Measurements from ENCODE around the gene VPS26B. TPM values are rescaled to one million over a fixed set of nuclear protein-coding genes. Genes with fewer than 3 reads are reported as not detected.

Gene VPS26B
- total and polyA plus RNA-seq, 8 donors = 11.7 to 90.4 (median 23.2) TPM

GRCh38 chr11:134237557-134237922 is 13.1 kb downstream of the VPS26B start:
- 82 to 92% (median 88%) methylated on average over 11 of the region's 11 CpGs for WGBS, 5 donors
- Histone ChIP-seq H3K27ac (no peak overlapping the region), H3K27me3 (no peaks in the 10 kb centered on the region), H3K4me1 (peaks cover 0 to 11% (median 9%) of the 10 kb centered on the region in 4 donors), H3K9me3 (no peaks in the 10 kb centered on the region), H3K36me3 (peaks cover 25 to 79% (median 78%) of the 10 kb centered on the region in 4 donors), H3K4me3 (no peak overlapping the region)
- DNase-seq = no peak
- intact Hi-C loops (cut with DNase I; ENCODE audit: low total_unique reads) = no loop called here
- no peak for TF ChIP-seq EP300 (IDR thresholded peaks at IDR 0.05)
- TF ChIP-seq POLR2A (IDR thresholded peaks at IDR 0.05) = no peak
- TF ChIP-seq POLR2AphosphoS5 (IDR thresholded peaks at IDR 0.05) = no peak
- TF ChIP-seq, protein P1, sequence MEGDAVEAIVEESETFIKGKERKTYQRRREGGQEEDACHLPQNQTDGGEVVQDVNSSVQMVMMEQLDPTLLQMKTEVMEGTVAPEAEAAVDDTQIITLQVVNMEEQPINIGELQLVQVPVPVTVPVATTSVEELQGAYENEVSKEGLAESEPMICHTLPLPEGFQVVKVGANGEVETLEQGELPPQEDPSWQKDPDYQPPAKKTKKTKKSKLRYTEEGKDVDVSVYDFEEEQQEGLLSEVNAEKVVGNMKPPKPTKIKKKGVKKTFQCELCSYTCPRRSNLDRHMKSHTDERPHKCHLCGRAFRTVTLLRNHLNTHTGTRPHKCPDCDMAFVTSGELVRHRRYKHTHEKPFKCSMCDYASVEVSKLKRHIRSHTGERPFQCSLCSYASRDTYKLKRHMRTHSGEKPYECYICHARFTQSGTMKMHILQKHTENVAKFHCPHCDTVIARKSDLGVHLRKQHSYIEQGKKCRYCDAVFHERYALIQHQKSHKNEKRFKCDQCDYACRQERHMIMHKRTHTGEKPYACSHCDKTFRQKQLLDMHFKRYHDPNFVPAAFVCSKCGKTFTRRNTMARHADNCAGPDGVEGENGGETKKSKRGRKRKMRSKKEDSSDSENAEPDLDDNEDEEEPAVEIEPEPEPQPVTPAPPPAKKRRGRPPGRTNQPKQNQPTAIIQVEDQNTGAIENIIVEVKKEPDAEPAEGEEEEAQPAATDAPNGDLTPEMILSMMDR (IDR thresholded peaks at IDR 0.05) = no peak

DNA sequence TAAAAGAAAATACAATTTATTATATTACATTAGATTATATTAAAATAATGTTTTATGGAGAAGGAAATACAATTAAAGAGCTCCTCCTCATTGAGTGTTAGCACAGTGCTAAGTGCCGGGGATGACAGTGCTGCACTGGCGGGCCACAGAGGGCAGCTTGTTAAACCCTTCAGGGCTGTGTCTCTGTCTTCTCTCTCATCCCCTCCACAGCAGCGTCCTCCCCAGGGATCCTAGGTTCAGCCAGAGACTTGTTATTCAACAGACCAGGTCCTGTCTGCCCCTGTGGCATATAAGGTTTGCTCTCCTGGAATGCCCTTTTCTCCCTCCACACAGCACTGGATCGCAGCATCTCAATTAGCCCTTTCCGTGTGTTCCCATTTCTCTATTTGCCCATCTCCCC is 14.5 kb downstream of the VPS26B start:
- no peaks in the 10 kb centered on the region for H3K4me1 ChIP-seq
- H3K9me3 ChIP-seq = no peaks in the 10 kb centered on the region
- DNase-seq = no peak
- no peak overlapping the region for H3K4me3 ChIP-seq
- peaks cover 37 to 93% (median 92%) of the 10 kb centered on the region in 4 donors for H3K36me3 ChIP-seq
- no peak overlapping the region for H3K27ac ChIP-seq
- no peaks in the 10 kb centered on the region for H3K27me3 ChIP-seq
- WGBS, 5 donors = 90 to 99% (median 96%) methylated on average over 5 of the region's 5 CpGs
- intact Hi-C loops (cut with DNase I; ENCODE audit: low total_unique reads) = no loop called here
- TF ChIP-seq POLR2AphosphoS5 (IDR thresholded peaks at IDR 0.05) (no peak), EP300 (IDR thresholded peaks at IDR 0.05) (no peak), POLR2A (IDR thresholded peaks at IDR 0.05) (no peak)
- TF ChIP-seq, protein P1 (IDR thresholded peaks at IDR 0.05) = no peak

DNA sequence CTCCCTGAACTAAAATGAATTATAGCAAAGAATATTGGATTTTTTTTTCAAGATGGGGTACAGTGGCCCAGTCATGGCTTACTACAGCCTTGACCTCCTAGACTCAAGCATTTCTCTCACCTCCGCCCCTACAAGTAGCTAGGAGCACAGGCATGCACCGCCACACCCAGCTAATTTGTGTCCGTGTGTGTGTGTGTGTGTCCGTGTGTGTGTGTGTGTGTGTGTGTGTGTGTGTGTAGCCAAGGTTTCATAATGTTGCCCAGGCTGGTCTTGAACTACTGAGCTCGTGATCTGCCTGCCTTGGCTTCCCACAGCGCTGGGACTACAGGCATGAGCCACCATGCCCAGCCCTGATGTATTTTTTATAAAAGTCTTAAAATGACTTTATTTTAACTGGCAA is 16.1 kb downstream of the VPS26B start:
- H3K27me3 ChIP-seq = no peaks in the 10 kb centered on the region
- DNase-seq = no peak
- 60 to 80% (median 70%) methylated on average over 6 of the region's 6 CpGs for WGBS, 5 donors
- no peaks in the 10 kb centered on the region for H3K4me1 ChIP-seq
- no peaks in the 10 kb centered on the region for H3K9me3 ChIP-seq
- no peak overlapping the region for H3K27ac ChIP-seq
- intact Hi-C loops (cut with DNase I; ENCODE audit: low total_unique reads) = no loop called here
- H3K4me3 ChIP-seq = no peak overlapping the region
- TF ChIP-seq, protein P1 (IDR thresholded peaks at IDR 0.05) = no peak
- TF ChIP-seq POLR2AphosphoS5 (IDR thresholded peaks at IDR 0.05) (no peak), POLR2A (IDR thresholded peaks at IDR 0.05) (no peak), EP300 (IDR thresholded peaks at IDR 0.05) (no peak)
- H3K36me3 ChIP-seq = peaks cover 52 to 99% (median 96%) of the 10 kb centered on the region in 4 donors

- no peak for DNase-seq
- Histone ChIP-seq H3K4me3 (no peak overlapping the region), H3K4me1 (no peaks in the 10 kb centered on the region), H3K9me3 (no peaks in the 10 kb centered on the region), H3K27me3 (no peaks in the 10 kb centered on the region), H3K36me3 (peaks cover 63 to 100% (median 99%) of the 10 kb centered on the region in 4 donors), H3K27ac (no peak overlapping the region)
- TF ChIP-seq, protein P1 (IDR thresholded peaks at IDR 0.05) = no peak
- TF ChIP-seq EP300 (IDR thresholded peaks at IDR 0.05) = no peak
- no peak for TF ChIP-seq POLR2AphosphoS5 (IDR thresholded peaks at IDR 0.05)
- TF ChIP-seq POLR2A (IDR thresholded peaks at IDR 0.05) = no peak
- WGBS, 5 donors = 77 to 92% (median 85%) methylated on average over 9 of the region's 9 CpGs
- intact Hi-C loops (cut with DNase I; ENCODE audit: low total_unique reads) = no loop called here
Measured at GRCh38 chr11:134242376-134242775, 17.9 kb downstream of the VPS26B start.

Data from stomach (tissue), 9 donors.